Pancreas (tissue), 10 donors: ENCODE measurements around the gene AUTS2. TPM values are rescaled to one million over a fixed set of nuclear protein-coding genes. Genes with fewer than 3 reads are reported as not detected.

Experiments
- ATAC-seq, 4 donors: fragments of 200-7000 bp; cut with Tn5 transposase; one replicate each; pipeline versions ENCODE4 v1.8.0 to v1.9.1; 2020; ENCODE audit warnings: mild to moderate bottlenecking in 4 of 4, moderate library complexity in 4 of 4
- DNase-seq, 6 donors: peaks; one replicate each; pipeline ENCODE4 v3.0.0-alpha.2; 2020
- FAIRE-seq: peaks from 2 replicates; lab custom pipeline; 2012; peaks lifted over from hg19 to GRCh38; lab: Jason Lieb, UNC
- H3K27ac ChIP-seq, 4 donors: fragments of 200-600 bp; sonication (generic); 1 replicate in 3 of 4; 2 replicates in 1 of 4; pipeline versions ENCODE4 v1.5.0 to v1.8.0; 2020
- H3K27me3 ChIP-seq, 4 donors: fragments of 200-600 bp; one replicate each; pipeline ENCODE4 v1.8.0; 2021
- H3K36me3 ChIP-seq, 3 donors: fragments of 200-600 bp; sonication (generic) in 1 of 3; one replicate each; pipeline versions ENCODE4 v1.5.0 to v1.8.0; 2020 to 2021
- H3K4me1 ChIP-seq, 3 donors: fragments of 200-600 bp; one replicate each; pipeline ENCODE4 v1.8.0; 2021
- H3K4me3 ChIP-seq, 4 donors: fragments of 200-600 bp; sonication (generic) in 2 of 4; one replicate each; pipeline versions ENCODE4 v1.5.0 to v1.8.0; 2020 to 2021
- H3K9me3 ChIP-seq, 4 donors: fragments of 200-600 bp; one replicate each; pipeline ENCODE4 v1.8.0; 2021
- WGBS, 2 donors: extraction: QIAGEN DNeasy Blood & Tissue Kit; methylation state at CpG; one replicate each; pipeline ENCODE4 v1.1.7; 2013; 5-methylcytosine and 5-hydroxymethylcytosine counted together
- intact Hi-C, 3 donors: fragments of 100-400 bp; cut with DNase I; formaldehyde crosslinking; loops; one replicate each; pipeline versions ENCODE4 v1.11.1 to v1.14.2; 2022
- polyA plus RNA-seq, 2 donors: library from polyadenylated mRNA; stranded (reverse); fragments of 200-250 nt; gene quantifications; one replicate each; pipeline ENCODE4 v1.2.3, GENCODE V29; 2013
- total RNA-seq, 6 donors: library from RNA; stranded (reverse); fragmentation: NEBNext Ultra II Directional in 4 of 6; extraction: Animal tissue kit (Norgen Biotek cat#: 25700) in 4 of 6; gene quantifications; one replicate each; pipeline versions ENCODE4 v1.2.1 to v1.2.4, GENCODE V29; 2021 to 2023
- TF ChIP-seq, protein P1 (sequence below), 4 donors: fragments of 200-600 bp; sonication (generic) in 3 of 4; IDR thresholded peaks; one replicate each; pipeline versions ENCODE4 v1.5.0 to v1.8.0; 2021; ENCODE audit warnings: antibody characterized with exemption in 4 of 4
- donor health status: healthy with polysubstance abuse.
- donor health status: DM: no; HTN: no; CAD: no; lungs with moderate emphysema.
- donor health status: DM: no; HTN: no; CAD: no.
- donor health status: control.
- donor health status: control.
- donor health status: Bipolar disorder and iron deficiency.
- donor health status: DM: yes; HTN: yes; CAD: no.
- donor health status: DM: no; HTN: no; CAD: no.
- donor health status: DM: no; HTN: no; CAD: no.
- donor health status: DM: yes; HTN: yes; CAD: no.

Gene AUTS2
- total and polyA plus RNA-seq, 8 donors, result 5.8 to 16.8 (median 9.9) TPM

DNA sequence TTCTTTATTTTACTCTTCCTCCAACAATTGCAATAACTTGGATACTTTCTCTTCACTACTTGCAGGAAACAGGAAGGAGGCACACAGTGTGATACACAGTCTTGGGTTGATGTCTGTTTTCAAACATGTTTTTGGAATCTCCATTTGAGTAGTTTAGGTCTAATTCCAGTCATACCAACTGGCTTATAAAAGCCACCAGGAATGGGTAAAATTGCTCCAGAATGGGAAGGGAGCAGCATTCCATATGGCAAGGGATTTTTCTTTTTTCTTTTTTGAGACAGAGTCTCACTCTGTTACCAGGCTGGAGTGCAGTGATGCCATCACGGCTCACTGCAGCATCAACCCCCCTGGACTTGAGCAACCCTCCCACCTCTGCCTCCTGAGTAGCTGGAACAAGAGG is 988.5 kb downstream of the AUTS2 start:
- peaks cover 0 to 5% (median 0%) of the 10 kb centered on the region in 3 donors for H3K4me1 ChIP-seq
- no peak for ATAC-seq
- TF ChIP-seq, protein P1, sequence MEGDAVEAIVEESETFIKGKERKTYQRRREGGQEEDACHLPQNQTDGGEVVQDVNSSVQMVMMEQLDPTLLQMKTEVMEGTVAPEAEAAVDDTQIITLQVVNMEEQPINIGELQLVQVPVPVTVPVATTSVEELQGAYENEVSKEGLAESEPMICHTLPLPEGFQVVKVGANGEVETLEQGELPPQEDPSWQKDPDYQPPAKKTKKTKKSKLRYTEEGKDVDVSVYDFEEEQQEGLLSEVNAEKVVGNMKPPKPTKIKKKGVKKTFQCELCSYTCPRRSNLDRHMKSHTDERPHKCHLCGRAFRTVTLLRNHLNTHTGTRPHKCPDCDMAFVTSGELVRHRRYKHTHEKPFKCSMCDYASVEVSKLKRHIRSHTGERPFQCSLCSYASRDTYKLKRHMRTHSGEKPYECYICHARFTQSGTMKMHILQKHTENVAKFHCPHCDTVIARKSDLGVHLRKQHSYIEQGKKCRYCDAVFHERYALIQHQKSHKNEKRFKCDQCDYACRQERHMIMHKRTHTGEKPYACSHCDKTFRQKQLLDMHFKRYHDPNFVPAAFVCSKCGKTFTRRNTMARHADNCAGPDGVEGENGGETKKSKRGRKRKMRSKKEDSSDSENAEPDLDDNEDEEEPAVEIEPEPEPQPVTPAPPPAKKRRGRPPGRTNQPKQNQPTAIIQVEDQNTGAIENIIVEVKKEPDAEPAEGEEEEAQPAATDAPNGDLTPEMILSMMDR (IDR thresholded peaks at IDR 0.05), result no peak

DNA sequence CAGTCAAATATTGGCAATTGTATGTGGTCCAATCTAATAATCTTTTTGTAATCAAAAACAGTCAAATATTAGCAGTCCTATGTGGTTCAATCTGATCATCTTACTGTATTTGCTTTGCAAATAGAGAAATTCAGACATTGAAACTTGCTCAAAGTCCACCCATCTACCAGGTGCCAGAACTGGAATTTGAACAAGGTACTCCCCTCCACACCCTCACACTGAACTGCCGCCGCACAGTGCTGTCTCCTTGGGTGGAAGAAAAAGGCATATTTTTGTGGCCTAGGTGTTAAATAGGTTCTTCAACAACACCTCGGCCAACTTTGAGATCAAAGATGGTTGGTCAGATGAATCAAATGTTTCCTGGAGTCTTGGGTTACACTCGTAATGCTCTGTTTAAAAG is 989.5 kb downstream of the AUTS2 start:
- H3K9me3 ChIP-seq, result no peaks in the 10 kb centered on the region
- intact Hi-C loops, result no loop called here
- no peak overlapping the region for H3K4me3 ChIP-seq
- H3K27ac ChIP-seq, result no peak overlapping the region
- DNase-seq (no peak), ATAC-seq (no peak), FAIRE-seq (no peak)
- TF ChIP-seq, protein P1 (IDR thresholded peaks at IDR 0.05), result no peak
- peaks cover 0 to 5% (median 0%) of the 10 kb centered on the region in 3 donors for H3K4me1 ChIP-seq
- H3K27me3 ChIP-seq, result no peaks in the 10 kb centered on the region
- 67 to 90% methylated on average over 4 of the region's 4 CpGs for WGBS, 2 donors
- H3K36me3 ChIP-seq, result no peaks in the 10 kb centered on the region

More for the DNA sequence above, 988.5 kb downstream of the AUTS2 start:
- Histone ChIP-seq H3K9me3 (no peaks in the 10 kb centered on the region), H3K36me3 (no peaks in the 10 kb centered on the region), H3K27me3 (no peaks in the 10 kb centered on the region), H3K4me3 (no peak overlapping the region), H3K27ac (no peak overlapping the region)
- FAIRE-seq (no peak), DNase-seq (no peak)
- 73 to 88% methylated on average over 1 of the region's 1 CpG for WGBS, 2 donors
- intact Hi-C loops, result no loop called here

DNA sequence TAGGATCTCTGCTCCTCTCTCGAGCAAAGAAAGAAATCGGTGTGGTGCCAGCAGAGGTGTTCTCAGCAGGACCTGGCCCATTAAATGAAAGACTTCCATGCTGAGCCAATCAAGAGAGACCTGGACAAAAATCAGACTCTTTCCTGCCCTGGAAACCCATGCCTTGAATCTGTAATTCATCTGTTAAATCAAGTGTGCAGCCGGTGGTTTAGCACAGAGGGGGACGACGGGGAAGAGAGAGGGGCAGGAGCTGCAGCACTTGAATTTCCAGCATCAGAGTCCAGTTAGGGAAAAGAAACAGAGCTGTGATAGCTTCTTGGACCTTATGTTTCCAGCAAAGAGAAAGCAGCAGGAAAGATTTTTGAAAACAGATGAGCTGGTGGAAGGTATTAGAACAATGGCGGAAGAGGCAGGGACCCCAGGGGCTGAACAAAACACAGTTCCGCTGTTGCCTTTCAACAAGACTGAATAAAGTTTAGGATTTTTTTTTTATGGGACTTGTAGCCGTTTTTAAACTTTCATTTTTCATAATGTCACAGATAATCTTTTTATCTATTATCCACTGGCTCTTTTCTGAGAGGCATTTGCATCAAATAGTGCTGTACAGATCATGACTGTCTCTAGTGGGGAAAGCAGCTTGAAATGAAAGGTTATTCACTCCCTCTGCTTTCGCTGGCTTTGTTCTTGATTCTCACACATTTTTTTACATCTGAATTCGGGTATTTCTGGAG is 990.1 kb downstream of the AUTS2 start:
- no peak overlapping the region for H3K4me3 ChIP-seq
- ATAC-seq (no peak), DNase-seq (no peak), FAIRE-seq (no peak)
- no peaks in the 10 kb centered on the region for H3K36me3 ChIP-seq
- H3K4me1 ChIP-seq, result peaks cover 0 to 5% (median 0%) of the 10 kb centered on the region in 3 donors
- H3K9me3 ChIP-seq, result no peaks in the 10 kb centered on the region
- no peaks in the 10 kb centered on the region for H3K27me3 ChIP-seq
- TF ChIP-seq, protein P1 (IDR thresholded peaks at IDR 0.05), result no peak
- H3K27ac ChIP-seq, result no peak overlapping the region
- WGBS, 2 donors, result 81 to 88% methylated on average over 10 of the region's 10 CpGs
- intact Hi-C loops, result no loop called here

DNA sequence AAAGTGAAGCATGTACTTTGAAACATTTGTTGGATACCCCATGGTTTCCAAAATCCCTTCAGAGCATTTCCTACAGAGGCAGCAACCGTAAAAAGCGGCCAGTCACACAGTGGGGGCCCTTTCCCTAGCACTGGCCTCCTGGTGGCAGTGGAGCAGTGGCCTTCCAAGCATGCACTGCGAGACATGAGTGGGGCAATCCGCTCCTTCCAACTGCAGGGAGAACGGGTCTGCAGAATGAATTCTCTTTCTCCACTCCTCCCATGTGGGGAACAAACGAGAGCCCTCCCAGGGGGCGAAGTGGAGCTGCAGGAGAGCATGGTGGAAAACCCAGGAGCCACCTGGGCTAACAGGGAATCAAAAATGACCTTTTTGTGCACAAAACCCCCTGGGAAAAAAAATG is 990.7 kb downstream of the AUTS2 start:
- FAIRE-seq (no peak), DNase-seq (no peak), ATAC-seq (no peak)
- Histone ChIP-seq H3K9me3 (no peaks in the 10 kb centered on the region), H3K36me3 (no peaks in the 10 kb centered on the region), H3K27me3 (no peaks in the 10 kb centered on the region), H3K4me3 (no peak overlapping the region), H3K27ac (no peak overlapping the region), H3K4me1 (peaks cover 0 to 5% (median 0%) of the 10 kb centered on the region in 3 donors)
- WGBS, 2 donors, result 81 to 90% methylated on average over 7 of the region's 7 CpGs
- TF ChIP-seq, protein P1 (IDR thresholded peaks at IDR 0.05), result no peak
- intact Hi-C loops, result no loop called here

DNA sequence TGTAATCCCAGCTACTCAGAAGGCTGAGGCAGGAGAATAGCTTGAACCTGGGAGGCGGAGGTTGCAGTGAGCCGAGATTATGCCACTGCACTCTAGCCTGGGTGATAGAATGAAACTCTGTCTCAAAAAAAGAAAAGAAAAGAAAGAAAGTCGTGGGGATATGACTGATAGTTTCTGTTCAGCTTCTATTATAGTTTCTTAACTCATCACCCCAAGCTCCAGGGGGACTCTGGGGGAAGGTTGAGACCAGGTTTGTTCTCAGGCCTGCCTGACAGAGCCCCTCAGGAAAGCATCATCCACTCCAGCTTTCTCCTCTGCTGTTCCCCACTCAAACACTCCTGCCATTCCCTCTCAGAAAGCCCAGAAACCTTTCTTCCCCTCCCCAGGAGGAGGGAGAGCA is 991.3 kb downstream of the AUTS2 start:
- ATAC-seq (no peak), FAIRE-seq (no peak), DNase-seq (no peak)
- Histone ChIP-seq H3K4me3 (no peak overlapping the region), H3K27me3 (no peaks in the 10 kb centered on the region), H3K27ac (no peak overlapping the region), H3K9me3 (no peaks in the 10 kb centered on the region), H3K36me3 (no peaks in the 10 kb centered on the region), H3K4me1 (no peaks in the 10 kb centered on the region)
- TF ChIP-seq, protein P1 (IDR thresholded peaks at IDR 0.05), result no peak
- WGBS, 2 donors, result 77 to 79% methylated on average over 3 of the region's 3 CpGs
- intact Hi-C loops, result no loop called here
